Activated naive CD4-positive, alpha-beta T cell treated with anti-CD3 and anti-CD28 coated beads for 36 hours (primary cell): ENCODE data around the gene NPIPB6. TPM values are rescaled to one million over a fixed set of nuclear protein-coding genes. Genes with fewer than 3 reads are reported as not detected.
A peak's percentile ranks its signal among the peaks of the same experiment; 100 is the strongest.

Experiments used
- CTCF ChIA-PET: fragments of 350-600 bp; sonication (Branson Sonifier 250); formaldehyde crosslinking; loops from one replicate; lab custom pipeline; 2021; ENCODE audit warnings: antibody characterized with exemption; lab: Charles Lee
- DNase-seq: peaks from one replicate; pipeline ENCODE4 v3.0.0-alpha.2; 2020
- H3K27ac Mint-ChIP-seq: one replicate; pipeline ENCODE4 v1.8.0; 2021; ENCODE audit warnings: mild to moderate bottlenecking, mixed read lengths
- H3K27me3 Mint-ChIP-seq: one replicate; pipeline ENCODE4 v1.8.0; 2021; ENCODE audit warnings: low read depth, mixed read lengths
- H3K36me3 Mint-ChIP-seq: one replicate; pipeline ENCODE4 v1.8.0; 2021; ENCODE audit warnings: low read depth, mixed read lengths
- H3K4me1 Mint-ChIP-seq: one replicate; pipeline ENCODE4 v1.8.0; 2021; ENCODE audit warnings: low read depth, mixed read lengths
- H3K4me3 Mint-ChIP-seq: one replicate; pipeline ENCODE4 v1.8.0; 2021; ENCODE audit warnings: mild to moderate bottlenecking, moderate library complexity, mixed read lengths
- H3K9me3 Mint-ChIP-seq: one replicate; pipeline ENCODE4 v1.8.0; 2021; ENCODE audit warnings: mixed read lengths
- intact Hi-C: fragments of 100-400 bp; cut with micrococcal nuclease; formaldehyde crosslinking; loops from one replicate; pipeline ENCODE4 v1.15.1; 2023
- total RNA-seq, 2 experiments: library from RNA; stranded (reverse); gene quantifications; one replicate each; pipeline ENCODE4 v1.2.3, GENCODE V29; 2021

Gene NPIPB6
- total RNA-seq, 2 experiments from 2014 or later, result 2.0 TPM

DNA sequence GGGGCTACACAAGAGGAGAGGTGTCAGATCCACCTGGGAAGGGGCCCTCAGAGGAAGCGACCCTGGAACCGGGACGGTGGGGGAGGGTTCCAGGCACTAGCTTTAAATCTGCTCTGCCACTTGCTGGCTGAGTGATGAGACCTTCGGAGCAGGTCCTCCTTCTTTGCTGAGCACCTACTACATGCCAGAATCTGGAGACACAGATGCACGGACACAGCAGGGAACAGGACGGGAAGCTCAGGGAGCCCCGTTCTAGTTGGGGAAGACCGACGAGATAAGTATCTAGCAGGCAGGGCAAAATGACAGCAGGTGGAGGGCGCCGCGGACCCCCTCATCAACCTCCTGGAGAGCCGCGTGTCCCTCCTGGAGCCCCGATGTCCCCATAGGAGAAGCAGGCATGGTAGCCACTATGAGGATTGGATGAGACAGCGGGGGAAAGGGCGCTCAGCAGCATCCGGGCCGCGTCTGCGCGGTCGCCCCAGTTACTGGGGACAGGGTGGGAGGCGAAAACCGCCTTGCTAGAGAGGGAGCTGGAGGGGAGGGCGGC lies 43.8 kb downstream of the NPIPB6 start:
- Mint-ChIP-seq H3K4me1 (peaks cover 13% of the 10 kb centered on the region), H3K4me3 (no peak overlapping the region), H3K27me3 (no peaks in the 10 kb centered on the region), H3K9me3 (no peaks in the 10 kb centered on the region), H3K36me3 (no peaks in the 10 kb centered on the region), H3K27ac (no peak overlapping the region)
- no peak for DNase-seq
- intact Hi-C loops, result no loop called here
- CTCF ChIA-PET, result interaction anchor here (0.6 to 11.1 kb wide), 7 partner anchors 10 to 211 kb away, joined by 3 to 164 read pairs (median 4); no protein-coding TSS in a partner anchor

DNA sequence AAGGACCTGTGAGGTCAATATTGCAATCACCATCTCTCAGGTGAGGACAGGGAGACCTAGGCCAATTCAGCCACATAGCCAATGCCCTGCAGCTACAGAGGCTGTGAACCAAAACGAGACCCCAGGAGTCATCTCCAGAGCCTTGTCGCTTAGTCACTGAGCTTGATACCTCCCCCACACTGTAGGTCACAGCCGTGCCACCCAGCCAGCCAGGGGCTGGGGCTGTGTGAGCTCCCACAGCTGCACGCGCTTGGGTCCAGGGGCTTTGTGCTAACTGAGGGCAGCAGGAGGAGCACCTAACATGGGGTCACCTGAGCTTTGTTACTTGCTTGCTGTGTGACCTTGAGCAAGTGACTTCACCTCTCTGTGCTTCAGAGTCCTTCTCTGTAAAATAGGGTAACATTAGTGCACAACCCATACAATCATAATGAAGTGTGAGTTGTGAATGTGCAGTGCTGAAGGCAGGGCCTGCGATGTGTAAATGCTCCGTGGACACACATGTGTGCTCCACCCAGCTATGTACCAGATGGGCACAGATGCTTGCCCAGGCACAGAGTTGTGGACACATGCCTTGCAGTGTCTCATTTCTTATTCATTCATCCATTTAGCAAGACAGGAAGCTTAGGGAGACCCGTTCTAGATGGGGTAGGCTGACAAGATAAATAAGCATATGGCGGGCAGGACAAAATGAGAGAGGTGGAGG lies 45.1 kb downstream of the NPIPB6 start:
- Mint-ChIP-seq H3K27me3 (no peaks in the 10 kb centered on the region), H3K4me3 (no peak overlapping the region), H3K4me1 (peaks cover 21% of the 10 kb centered on the region), H3K27ac (no peak overlapping the region), H3K9me3 (no peaks in the 10 kb centered on the region), H3K36me3 (no peaks in the 10 kb centered on the region)
- intact Hi-C loops, result no loop called here
- DNase-seq, result no peak
- CTCF ChIA-PET, result interaction anchor here (0.7 to 11.1 kb wide), 11 partner anchors 9 to 146 kb away, joined by 3 to 164 read pairs (median 4); partner anchors contain the start of genes SBK1 and XPO6

DNA sequence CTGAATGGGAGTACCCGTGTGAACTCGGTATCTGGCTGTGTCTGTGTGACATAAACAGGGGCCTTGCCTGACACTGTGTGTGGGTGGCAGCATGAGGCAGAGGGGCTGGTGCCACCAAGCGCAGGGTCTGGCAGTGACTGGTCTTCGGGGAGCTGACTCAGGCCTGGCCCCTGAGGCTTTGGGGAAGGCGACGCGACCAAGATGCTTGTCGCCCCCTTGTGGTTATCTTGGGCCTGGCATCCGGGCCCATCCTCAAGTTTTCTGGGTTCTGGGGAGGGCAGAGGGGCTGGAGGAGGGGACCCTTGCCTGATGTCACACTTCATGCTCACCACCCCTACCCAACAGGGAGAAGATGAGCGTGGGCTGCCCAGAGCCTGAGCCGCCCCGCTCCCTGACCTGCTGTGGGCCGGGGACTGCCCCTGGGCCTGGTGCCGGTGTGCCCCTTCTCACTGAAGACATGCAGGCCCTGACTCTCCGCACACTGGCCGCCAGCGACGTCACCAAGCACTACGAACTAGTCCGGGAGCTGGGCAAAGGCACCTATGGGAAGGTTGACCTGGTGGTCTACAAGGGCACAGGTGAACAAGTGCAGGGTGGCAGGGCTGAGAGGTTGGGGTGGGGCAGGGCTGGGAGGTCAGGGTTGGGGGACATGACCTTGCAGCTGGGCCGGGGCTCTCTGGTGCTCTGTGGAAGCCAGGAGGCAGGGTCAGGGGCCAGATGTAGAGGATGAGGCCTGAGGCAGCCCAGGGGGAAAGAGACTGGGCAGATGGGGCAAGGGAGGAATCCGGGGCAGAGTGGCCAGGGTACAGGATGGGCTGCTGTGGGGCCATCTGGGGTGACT lies 46.0 kb downstream of the NPIPB6 start:
- H3K36me3 Mint-ChIP-seq, result no peaks in the 10 kb centered on the region
- no peak overlapping the region for H3K4me3 Mint-ChIP-seq
- intact Hi-C loops, result loop anchor here (1.0 kb wide), 2 partner anchors 40 to 180 kb away; no protein-coding TSS in a partner anchor
- DNase-seq, result peak; percentile 82
- peaks cover 30% of the 10 kb centered on the region for H3K4me1 Mint-ChIP-seq
- CTCF ChIA-PET, result interaction anchor here (0.7 to 11.1 kb wide), 16 partner anchors 8 to 146 kb away, joined by 3 to 164 read pairs (median 5); partner anchors contain the start of genes SBK1 and XPO6
- H3K27ac Mint-ChIP-seq, result no peak overlapping the region
- H3K9me3 Mint-ChIP-seq, result no peaks in the 10 kb centered on the region
- no peaks in the 10 kb centered on the region for H3K27me3 Mint-ChIP-seq

DNA sequence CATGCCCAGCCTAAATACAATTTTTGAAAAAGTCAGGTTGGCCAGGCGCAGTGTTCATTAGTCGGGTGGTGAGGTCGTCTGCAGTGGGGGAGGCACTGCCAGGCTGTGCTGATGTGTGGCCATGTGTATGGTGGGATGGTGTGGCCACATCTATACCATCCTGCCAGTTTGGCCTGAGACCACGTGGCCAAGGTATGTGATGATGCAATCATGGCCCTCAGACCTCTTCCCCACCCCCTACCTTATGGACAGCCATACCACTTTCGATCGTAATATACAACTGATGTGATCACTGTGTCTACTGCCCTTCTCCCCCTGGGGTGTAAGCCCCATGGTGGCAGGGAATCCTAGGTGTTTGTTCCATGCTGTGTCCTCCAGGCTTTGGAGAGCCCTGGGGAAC lies 47.3 kb downstream of the NPIPB6 start:
- Mint-ChIP-seq H3K36me3 (no peaks in the 10 kb centered on the region), H3K4me1 (peaks cover 41% of the 10 kb centered on the region), H3K4me3 (no peak overlapping the region), H3K27ac (no peak overlapping the region), H3K9me3 (no peaks in the 10 kb centered on the region), H3K27me3 (no peaks in the 10 kb centered on the region)
- CTCF ChIA-PET, result interaction anchor here (0.6 to 11.1 kb wide), 12 partner anchors 11 to 319 kb away, joined by 3 to 164 read pairs (median 6); partner anchors contain the start of gene SBK1
- intact Hi-C loops, result no loop called here
- DNase-seq, result no peak

DNA sequence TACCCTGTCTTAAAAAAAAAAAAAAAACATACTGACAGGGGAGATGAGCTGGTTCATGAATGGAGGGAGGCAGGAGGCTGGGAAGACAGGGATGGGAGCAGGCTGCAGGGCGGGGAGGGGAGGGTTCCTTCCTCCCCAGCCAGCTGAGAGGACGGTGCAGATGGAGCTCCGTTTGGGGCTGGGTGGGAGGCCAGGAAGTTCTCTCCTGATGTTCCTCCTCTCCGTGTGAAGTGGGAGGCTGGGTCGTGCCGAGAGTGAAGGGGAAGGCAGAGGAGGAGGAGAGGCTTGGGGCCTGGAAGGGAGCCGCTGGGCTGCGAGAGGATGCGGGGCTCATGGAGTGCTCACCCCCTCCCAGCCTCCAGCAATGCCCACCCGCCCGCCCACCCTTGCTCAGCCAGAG lies 49.7 kb downstream of the NPIPB6 start:
- H3K27me3 Mint-ChIP-seq, result no peaks in the 10 kb centered on the region
- intact Hi-C loops, result no loop called here

DNA sequence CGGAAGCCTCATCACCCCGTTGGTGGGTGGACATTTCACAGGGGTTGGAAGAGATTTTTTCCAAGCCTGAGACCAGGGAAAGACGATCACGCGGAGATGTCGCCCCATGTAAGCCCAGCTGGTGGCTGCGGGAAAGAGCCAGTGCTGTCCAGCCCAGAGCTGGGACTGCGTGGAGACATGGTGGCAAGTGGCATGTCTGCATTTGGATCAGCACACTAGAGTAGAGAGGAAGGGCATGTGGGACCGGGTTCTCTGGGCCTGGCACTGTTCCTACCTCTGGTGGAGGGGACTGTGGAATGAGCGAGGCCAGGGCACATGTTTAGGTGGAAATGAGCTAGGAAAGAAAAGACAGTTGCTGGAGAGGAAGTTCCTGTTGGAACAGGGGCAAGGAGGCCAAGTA lies 51.0 kb downstream of the NPIPB6 start:
- H3K36me3 Mint-ChIP-seq, result no peaks in the 10 kb centered on the region
- DNase-seq, result no peak
- CTCF ChIA-PET, result interaction anchor here (1.2 to 11.1 kb wide), 2 partner anchors 9 to 32 kb away, joined by 3 to 164 read pairs; no protein-coding TSS in a partner anchor
- no peak overlapping the region for H3K4me3 Mint-ChIP-seq
- no peaks in the 10 kb centered on the region for H3K9me3 Mint-ChIP-seq
- intact Hi-C loops, result no loop called here
- H3K27me3 Mint-ChIP-seq, result no peaks in the 10 kb centered on the region
- H3K27ac Mint-ChIP-seq, result peak overlapping the region; percentile 39
- peaks cover 62% of the 10 kb centered on the region for H3K4me1 Mint-ChIP-seq

More for the DNA sequence above, 49.7 kb downstream of the NPIPB6 start:
- no peaks in the 10 kb centered on the region for H3K36me3 Mint-ChIP-seq
- H3K4me1 Mint-ChIP-seq, result peaks cover 64% of the 10 kb centered on the region
- H3K9me3 Mint-ChIP-seq, result no peaks in the 10 kb centered on the region
- CTCF ChIA-PET, result interaction anchor here (1.2 to 11.1 kb wide), 2 partner anchors 7 to 33 kb away, joined by 3 to 164 read pairs; no protein-coding TSS in a partner anchor
- H3K4me3 Mint-ChIP-seq, result no peak overlapping the region
- DNase-seq, result no peak
- no peak overlapping the region for H3K27ac Mint-ChIP-seq

DNA sequence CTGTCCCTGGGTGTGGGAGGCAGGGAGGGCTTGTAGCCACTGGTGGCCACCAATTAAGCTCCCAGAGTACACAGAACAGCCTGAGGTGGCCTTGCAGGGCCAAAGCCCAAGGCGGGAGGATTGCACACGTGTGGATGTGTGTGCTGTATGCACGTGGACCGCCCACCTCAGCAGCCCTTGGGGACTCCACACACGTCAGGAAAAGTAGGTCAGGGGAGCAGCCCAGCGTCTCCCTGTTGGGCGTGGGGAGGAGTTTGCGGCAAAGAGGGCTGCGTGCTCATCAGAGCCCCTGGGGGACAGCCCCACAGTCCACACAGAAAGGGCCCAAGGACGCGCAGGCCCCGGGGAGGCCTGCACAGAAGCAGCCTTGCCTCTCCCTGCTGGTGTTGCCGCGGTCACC lies 51.4 kb downstream of the NPIPB6 start:
- CTCF ChIA-PET, result interaction anchor here (3.8 to 11.1 kb wide), 2 partner anchors 9 to 31 kb away, joined by 18 to 164 read pairs; no protein-coding TSS in a partner anchor
- intact Hi-C loops, result no loop called here
- DNase-seq, result no peak
- peaks cover 59% of the 10 kb centered on the region for H3K4me1 Mint-ChIP-seq
- H3K36me3 Mint-ChIP-seq, result no peaks in the 10 kb centered on the region
- H3K27ac Mint-ChIP-seq, result no peak overlapping the region
- no peaks in the 10 kb centered on the region for H3K27me3 Mint-ChIP-seq
- no peak overlapping the region for H3K4me3 Mint-ChIP-seq
- no peaks in the 10 kb centered on the region for H3K9me3 Mint-ChIP-seq

DNA sequence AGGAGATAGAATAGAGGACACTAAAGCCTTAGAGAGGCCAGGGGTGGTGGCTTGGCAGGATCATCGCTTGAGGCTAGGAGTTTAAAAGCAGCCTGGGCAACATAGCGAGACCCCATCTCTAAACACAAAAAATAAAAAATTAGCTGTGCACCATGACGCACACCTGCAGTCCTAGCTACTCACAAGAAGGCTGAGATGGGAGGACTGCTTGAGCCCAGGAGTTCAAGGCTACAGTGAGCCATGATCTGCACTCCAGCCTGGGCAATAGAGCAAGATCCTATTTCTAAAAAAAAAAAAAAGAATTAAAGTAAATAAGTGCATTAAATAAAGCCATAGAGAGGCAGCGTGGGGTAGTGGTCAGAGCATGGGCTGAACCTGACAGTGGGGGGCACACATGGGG lies 51.9 kb downstream of the NPIPB6 start:
- Mint-ChIP-seq H3K36me3 (no peaks in the 10 kb centered on the region), H3K4me3 (no peak overlapping the region), H3K9me3 (no peaks in the 10 kb centered on the region), H3K4me1 (peaks cover 55% of the 10 kb centered on the region), H3K27ac (no peak overlapping the region), H3K27me3 (no peaks in the 10 kb centered on the region)
- CTCF ChIA-PET, result interaction anchor here (1.1 to 11.1 kb wide), 3 partner anchors 10 to 31 kb away, joined by 3 to 164 read pairs (median 18); no protein-coding TSS in a partner anchor
- DNase-seq, result no peak
- intact Hi-C loops, result no loop called here

DNA sequence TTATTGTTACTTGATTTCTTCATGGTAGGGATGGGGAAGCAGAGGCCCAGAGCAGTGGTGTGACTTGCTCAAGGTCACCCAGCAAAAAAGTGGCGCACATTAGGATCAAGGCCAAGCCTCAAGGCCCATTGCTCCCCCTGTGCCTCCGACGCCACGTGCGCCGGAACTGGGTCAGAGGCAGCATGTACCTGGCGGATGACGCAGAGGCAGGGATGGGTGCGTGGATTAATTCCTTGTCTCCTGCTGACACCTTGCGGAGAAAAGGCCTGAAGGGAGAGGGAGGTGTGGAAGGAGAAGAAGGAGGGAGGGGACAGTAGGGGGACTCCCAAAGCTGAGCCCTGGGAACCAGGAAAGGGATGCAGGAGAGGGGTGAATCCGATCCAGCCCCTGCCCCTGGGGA lies 52.5 kb downstream of the NPIPB6 start:
- intact Hi-C loops, result loop anchor here (1.0 kb wide), 1 partner anchor 15 kb away; no protein-coding TSS in a partner anchor
- Mint-ChIP-seq H3K36me3 (no peaks in the 10 kb centered on the region), H3K27ac (no peak overlapping the region), H3K4me3 (no peak overlapping the region), H3K27me3 (no peaks in the 10 kb centered on the region), H3K4me1 (peaks cover 56% of the 10 kb centered on the region), H3K9me3 (no peaks in the 10 kb centered on the region)
- CTCF ChIA-PET, result interaction anchor here (1.1 to 11.1 kb wide), 3 partner anchors 10 to 30 kb away, joined by 3 to 164 read pairs (median 18); no protein-coding TSS in a partner anchor
- DNase-seq, result no peak

DNA sequence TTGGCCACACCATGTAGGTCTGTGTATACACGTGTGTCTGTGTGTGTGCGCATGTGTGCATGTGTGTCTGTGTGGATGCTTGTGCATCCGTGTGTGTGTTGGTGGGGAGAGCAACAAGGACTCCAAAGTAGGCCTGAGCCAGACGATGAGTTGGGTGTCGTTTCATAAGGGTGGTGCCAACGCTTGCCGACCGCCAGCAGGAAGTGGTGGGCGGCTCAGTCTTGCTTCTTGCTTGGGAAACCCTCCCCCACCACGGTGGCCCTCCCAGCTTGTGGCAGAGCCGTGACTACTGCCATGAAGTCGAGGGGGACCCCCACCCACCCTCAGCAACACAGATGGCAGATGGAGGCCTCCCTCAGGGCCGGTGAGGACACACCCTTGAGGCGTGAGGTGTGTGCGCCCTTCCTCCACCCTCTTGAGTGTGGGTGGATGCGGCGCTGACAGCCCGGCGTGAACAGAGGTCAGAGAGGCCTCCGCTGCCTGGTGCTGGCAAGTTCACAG lies 53.4 kb downstream of the NPIPB6 start:
- Mint-ChIP-seq H3K36me3 (no peaks in the 10 kb centered on the region), H3K27ac (peak overlapping the region; percentile 56), H3K9me3 (no peaks in the 10 kb centered on the region), H3K4me1 (peaks cover 56% of the 10 kb centered on the region), H3K4me3 (peak overlapping the region; percentile 9), H3K27me3 (no peaks in the 10 kb centered on the region)
- CTCF ChIA-PET, result interaction anchor here (3.8 to 11.1 kb wide), 2 partner anchors 11 to 29 kb away, joined by 18 to 164 read pairs; no protein-coding TSS in a partner anchor
- intact Hi-C loops, result loop anchor here (1.0 kb wide), 1 partner anchor 15 kb away; no protein-coding TSS in a partner anchor
- DNase-seq, result peak; percentile 80

DNA sequence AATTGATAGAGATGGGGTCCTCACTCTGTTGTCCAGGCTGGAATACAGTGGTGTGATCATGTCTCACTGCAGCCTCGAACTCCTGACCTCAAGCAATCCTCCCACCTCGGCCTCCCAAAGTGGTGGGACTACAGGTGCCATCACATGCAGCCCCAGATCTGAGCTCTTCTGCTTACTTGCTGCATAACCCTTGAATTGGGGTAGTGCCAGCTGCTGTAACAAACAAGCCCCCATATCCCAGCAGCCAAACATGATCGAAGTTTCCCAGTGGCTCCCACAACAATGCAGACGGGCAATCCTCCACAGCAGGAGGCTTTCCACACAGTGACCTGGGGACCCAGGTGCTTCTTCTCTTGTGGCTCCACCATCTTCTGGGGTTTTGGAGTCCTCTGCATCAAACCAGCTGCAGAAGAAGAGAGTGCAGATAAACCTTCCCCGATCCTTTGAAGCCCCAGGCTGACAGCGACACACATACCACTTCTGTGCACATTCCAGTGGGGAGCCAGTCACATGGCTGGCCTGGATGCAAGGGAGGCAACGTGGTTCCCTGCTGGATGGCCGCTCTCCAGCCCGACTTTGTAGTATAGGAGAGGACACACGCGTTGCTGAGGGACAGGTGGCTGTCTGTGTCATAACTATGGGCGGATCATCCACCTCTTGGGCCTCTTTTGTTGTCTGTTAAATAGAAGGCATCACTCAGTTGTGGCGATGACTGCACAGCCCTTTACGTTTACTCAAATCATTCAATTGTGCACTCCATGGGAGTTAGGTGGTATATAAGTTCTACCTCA lies 54.3 kb downstream of the NPIPB6 start:
- no peak for DNase-seq
- H3K36me3 Mint-ChIP-seq, result no peaks in the 10 kb centered on the region
- H3K27me3 Mint-ChIP-seq, result no peaks in the 10 kb centered on the region
- intact Hi-C loops, result no loop called here
- no peak overlapping the region for H3K27ac Mint-ChIP-seq
- H3K9me3 Mint-ChIP-seq, result no peaks in the 10 kb centered on the region
- H3K4me1 Mint-ChIP-seq, result peaks cover 51% of the 10 kb centered on the region
- no peak overlapping the region for H3K4me3 Mint-ChIP-seq
- CTCF ChIA-PET, result interaction anchor here (0.7 to 11.1 kb wide), 4 partner anchors 8 to 31 kb away, joined by 5 to 164 read pairs (median 12); no protein-coding TSS in a partner anchor
